Panc1 (cell line): ENCODE results near the gene POLA1. TPM values are rescaled to one million over a fixed set of nuclear protein-coding genes. Genes with fewer than 3 reads are reported as not detected.

Experiments used
- ATAC-seq: fragments of 200-7000 bp; cut with Tn5 transposase; 2 replicates; pipeline ENCODE4 v1.9.1; 2020; ENCODE audit warnings: mild to moderate bottlenecking, moderate library complexity
- BruUV-seq: library from RNA; stranded (reverse); fragments of 400-500 nt; replicated peaks from 2 replicates; lab custom pipeline; 2021; lab: Mats Ljungman, UMichigan
- CTCF ChIA-PET: fragments of 300-600 bp; sonication (Branson Sonifier 250); formaldehyde crosslinking; loops from one replicate; lab custom pipeline; 2022; ENCODE audit warnings: antibody characterized with exemption; lab: Charles Lee
- POLR2A ChIA-PET: fragments of 300-600 bp; sonication (Branson Sonifier 250); formaldehyde crosslinking; loops from one replicate; lab custom pipeline; 2022; ENCODE audit warnings: antibody characterized with exemption; lab: Charles Lee
- DNase-seq: peaks from one replicate; pipeline ENCODE4 v3.0.0-alpha.2; 2010; ENCODE audit warnings: low read depth, low spot score
- H3K27ac ChIP-seq: 2 replicates; pipeline ENCODE4 v1.5.1; 2011; ENCODE audit warnings: mild to moderate bottlenecking, low read length, inconsistent platforms
- H3K27me3 ChIP-seq: fragments of 200-500 bp; sonication (Bioruptor generic); 2 replicates; pipeline ENCODE4 v1.6.0; 2014; ENCODE audit warnings: low read length, inconsistent platforms; ENCODE audit not compliant: control insufficient read depth, insufficient read depth
- H3K36me3 ChIP-seq: fragments of 200-500 bp; sonication (Bioruptor generic); 2 replicates; pipeline ENCODE4 v1.5.1; 2014; ENCODE audit warnings: inconsistent platforms, mild to moderate bottlenecking, low read length, moderate library complexity; ENCODE audit not compliant: control insufficient read depth, insufficient read depth
- H3K4me1 ChIP-seq: 2 replicates; pipeline ENCODE4 v1.5.1; 2011; ENCODE audit warnings: inconsistent platforms, mild to moderate bottlenecking, low read length, moderate library complexity; ENCODE audit not compliant: control insufficient read depth, insufficient read depth
- H3K4me3 ChIP-seq, 2 experiments: 2 replicates each; pipeline ENCODE4 v1.5.1; 2011 to 2012; ENCODE audit warnings: low read depth in 2 of 2, low read length in 2 of 2, mild to moderate bottlenecking in 2 of 2, inconsistent platforms in 1 of 2, moderate library complexity in 1 of 2
- H3K9me3 ChIP-seq: fragments of 200-500 bp; sonication (Bioruptor generic); 2 replicates; pipeline ENCODE4 v1.5.1; 2014; ENCODE audit warnings: low read depth, mild to moderate bottlenecking, inconsistent platforms, low read length, moderate library complexity; ENCODE audit not compliant: control insufficient read depth, insufficient read depth
- POLR2AphosphoS5 ChIP-seq: IDR thresholded peaks from 2 replicates; pipeline ENCODE4 v1.6.1; 2012; ENCODE audit warnings: mild to moderate bottlenecking, low read depth, low read length, moderate library complexity
- SIN3A ChIP-seq: IDR thresholded peaks from 2 replicates; pipeline ENCODE4 v1.6.1; 2012; ENCODE audit warnings: low read depth, mild to moderate bottlenecking, low read length, moderate library complexity, borderline replicate concordance; ENCODE audit not compliant: insufficient read depth
- TCF7L2 ChIP-seq: IDR thresholded peaks from 2 replicates; pipeline ENCODE4 v1.6.1; 2011; ENCODE audit warnings: mild to moderate bottlenecking, low read depth, low read length, inconsistent platforms
- in situ Hi-C: cut with HindIII; loops from 2 replicates; pipeline ENCODE4 v1.10.0; 2016; ENCODE audit warnings: low sequenced_read_pairs, low pct_unique_long_range_greater_than_20kb
- intact Hi-C: fragments of 100-400 bp; cut with micrococcal nuclease; formaldehyde crosslinking; loops from one replicate; pipeline ENCODE4 v1.10.0; 2022; ENCODE audit not compliant: unreplicated experiment
- total RNA-seq: library from RNA; stranded (reverse); gene quantifications from one replicate; pipeline ENCODE4 v1.2.1, GENCODE V29; 2021; ENCODE audit not compliant: unreplicated experiment
- TF ChIP-seq, protein P1 (sequence below), 2 experiments: IDR thresholded peaks; 2 replicates each; pipeline ENCODE4 v1.6.1; 2011 to 2012; ENCODE audit warnings: low read depth in 2 of 2, control low read depth in 1 of 2, low read length in 1 of 2, mild to moderate bottlenecking in 1 of 2, moderate library complexity in 1 of 2; ENCODE audit not compliant: insufficient read depth in 1 of 2
- TF ChIP-seq, protein P2 (sequence below): fragments of 450-650 bp; IDR thresholded peaks from 2 replicates; pipeline ENCODE4 v1.5.1; 2017; ENCODE audit warnings: mild to moderate bottlenecking

POLA1 gene
- total RNA-seq, 1 experiment from 2014 or later = 10.5 TPM

DNA sequence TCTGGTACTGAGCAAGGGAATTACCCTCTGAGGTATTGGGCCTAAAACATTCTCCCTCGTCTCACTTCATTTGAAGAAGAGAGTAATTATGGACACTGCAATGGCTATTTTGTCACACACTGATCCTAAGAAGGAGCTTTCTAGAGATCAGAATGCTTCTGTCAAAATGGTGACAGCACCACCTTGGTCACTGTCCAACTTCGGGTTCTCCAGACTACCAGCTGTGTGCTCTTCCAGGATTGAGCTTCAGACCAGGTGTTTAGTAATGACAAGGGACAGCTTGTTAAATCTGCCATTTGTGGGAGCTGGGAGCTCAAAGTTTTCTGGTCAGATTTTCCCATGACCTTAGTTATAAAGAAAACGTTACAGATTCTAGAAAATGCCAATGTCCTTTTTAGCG lies 105.4 kb downstream of the POLA1 start:
- no peaks in the 10 kb centered on the region for H3K9me3 ChIP-seq
- ChIA-PET CTCF (interaction anchor here (0.6 kb wide), 1 partner anchor 10 kb away, joined by 3 read pairs; no protein-coding TSS in a partner anchor), POLR2A (no interaction called here)
- no peak for TF ChIP-seq SIN3A
- TF ChIP-seq POLR2AphosphoS5 = no peak
- TF ChIP-seq, protein P1, sequence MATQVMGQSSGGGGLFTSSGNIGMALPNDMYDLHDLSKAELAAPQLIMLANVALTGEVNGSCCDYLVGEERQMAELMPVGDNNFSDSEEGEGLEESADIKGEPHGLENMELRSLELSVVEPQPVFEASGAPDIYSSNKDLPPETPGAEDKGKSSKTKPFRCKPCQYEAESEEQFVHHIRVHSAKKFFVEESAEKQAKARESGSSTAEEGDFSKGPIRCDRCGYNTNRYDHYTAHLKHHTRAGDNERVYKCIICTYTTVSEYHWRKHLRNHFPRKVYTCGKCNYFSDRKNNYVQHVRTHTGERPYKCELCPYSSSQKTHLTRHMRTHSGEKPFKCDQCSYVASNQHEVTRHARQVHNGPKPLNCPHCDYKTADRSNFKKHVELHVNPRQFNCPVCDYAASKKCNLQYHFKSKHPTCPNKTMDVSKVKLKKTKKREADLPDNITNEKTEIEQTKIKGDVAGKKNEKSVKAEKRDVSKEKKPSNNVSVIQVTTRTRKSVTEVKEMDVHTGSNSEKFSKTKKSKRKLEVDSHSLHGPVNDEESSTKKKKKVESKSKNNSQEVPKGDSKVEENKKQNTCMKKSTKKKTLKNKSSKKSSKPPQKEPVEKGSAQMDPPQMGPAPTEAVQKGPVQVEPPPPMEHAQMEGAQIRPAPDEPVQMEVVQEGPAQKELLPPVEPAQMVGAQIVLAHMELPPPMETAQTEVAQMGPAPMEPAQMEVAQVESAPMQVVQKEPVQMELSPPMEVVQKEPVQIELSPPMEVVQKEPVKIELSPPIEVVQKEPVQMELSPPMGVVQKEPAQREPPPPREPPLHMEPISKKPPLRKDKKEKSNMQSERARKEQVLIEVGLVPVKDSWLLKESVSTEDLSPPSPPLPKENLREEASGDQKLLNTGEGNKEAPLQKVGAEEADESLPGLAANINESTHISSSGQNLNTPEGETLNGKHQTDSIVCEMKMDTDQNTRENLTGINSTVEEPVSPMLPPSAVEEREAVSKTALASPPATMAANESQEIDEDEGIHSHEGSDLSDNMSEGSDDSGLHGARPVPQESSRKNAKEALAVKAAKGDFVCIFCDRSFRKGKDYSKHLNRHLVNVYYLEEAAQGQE (IDR thresholded peaks at IDR 0.05; ENCODE audit: insufficient read depth in 1 of 2, low read depth in 2 of 2, low read length in 1 of 2) = no peak
- TF ChIP-seq, protein P2, sequence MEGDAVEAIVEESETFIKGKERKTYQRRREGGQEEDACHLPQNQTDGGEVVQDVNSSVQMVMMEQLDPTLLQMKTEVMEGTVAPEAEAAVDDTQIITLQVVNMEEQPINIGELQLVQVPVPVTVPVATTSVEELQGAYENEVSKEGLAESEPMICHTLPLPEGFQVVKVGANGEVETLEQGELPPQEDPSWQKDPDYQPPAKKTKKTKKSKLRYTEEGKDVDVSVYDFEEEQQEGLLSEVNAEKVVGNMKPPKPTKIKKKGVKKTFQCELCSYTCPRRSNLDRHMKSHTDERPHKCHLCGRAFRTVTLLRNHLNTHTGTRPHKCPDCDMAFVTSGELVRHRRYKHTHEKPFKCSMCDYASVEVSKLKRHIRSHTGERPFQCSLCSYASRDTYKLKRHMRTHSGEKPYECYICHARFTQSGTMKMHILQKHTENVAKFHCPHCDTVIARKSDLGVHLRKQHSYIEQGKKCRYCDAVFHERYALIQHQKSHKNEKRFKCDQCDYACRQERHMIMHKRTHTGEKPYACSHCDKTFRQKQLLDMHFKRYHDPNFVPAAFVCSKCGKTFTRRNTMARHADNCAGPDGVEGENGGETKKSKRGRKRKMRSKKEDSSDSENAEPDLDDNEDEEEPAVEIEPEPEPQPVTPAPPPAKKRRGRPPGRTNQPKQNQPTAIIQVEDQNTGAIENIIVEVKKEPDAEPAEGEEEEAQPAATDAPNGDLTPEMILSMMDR = no peak
- TF ChIP-seq TCF7L2 = no peak
- ATAC-seq (no peak), DNase-seq (no peak)
- no peaks in the 10 kb centered on the region for H3K36me3 ChIP-seq
- no TSS peak for BruUV-seq
- H3K4me3 ChIP-seq = no peak overlapping the region
- in situ Hi-C loops = no loop called here
- H3K27ac ChIP-seq = no peak overlapping the region
- no peaks in the 10 kb centered on the region for H3K4me1 ChIP-seq
- H3K27me3 ChIP-seq = no peaks in the 10 kb centered on the region
- intact Hi-C loops = no loop called here

DNA sequence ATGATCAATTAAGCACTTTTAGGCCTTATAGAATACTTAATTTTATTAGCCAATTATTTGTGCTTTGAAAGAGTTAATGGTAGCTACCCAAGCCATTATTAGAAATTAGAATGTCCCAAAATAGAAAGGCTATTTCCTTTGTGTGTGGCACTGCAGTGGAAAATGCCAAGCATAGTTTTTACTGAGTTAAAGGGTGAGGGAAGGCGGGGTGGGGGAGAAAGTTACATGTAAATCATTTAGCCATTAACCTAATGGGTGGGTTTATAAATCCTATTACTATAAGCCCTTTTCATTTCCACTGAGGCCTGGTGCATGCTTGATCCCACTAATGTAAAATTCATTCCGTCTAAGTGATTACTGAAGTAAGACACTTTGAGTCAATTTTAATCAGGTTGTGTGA lies 105.8 kb downstream of the POLA1 start:
- Histone ChIP-seq H3K36me3 (no peaks in the 10 kb centered on the region), H3K4me1 (no peaks in the 10 kb centered on the region), H3K9me3 (no peaks in the 10 kb centered on the region), H3K27me3 (no peaks in the 10 kb centered on the region), H3K27ac (no peak overlapping the region), H3K4me3 (no peak overlapping the region)
- DNase-seq (no peak), ATAC-seq (no peak)
- in situ Hi-C loops = no loop called here
- intact Hi-C loops = no loop called here
- no TSS peak for BruUV-seq
- ChIA-PET POLR2A (no interaction called here), CTCF (no interaction called here)
- TF ChIP-seq, protein P2 = no peak
- TF ChIP-seq, protein P1 (IDR thresholded peaks at IDR 0.05; ENCODE audit: insufficient read depth in 1 of 2, low read depth in 2 of 2, low read length in 1 of 2) = no peak
- TF ChIP-seq TCF7L2 (no peak), POLR2AphosphoS5 (no peak), SIN3A (no peak)
